H1 (cell line): ENCODE data around the gene ERO1B. TPM values are rescaled to one million over a fixed set of nuclear protein-coding genes. Genes with fewer than 3 reads are reported as not detected.

Source experiments
- CTCF ChIA-PET: fragments of 300-600 bp; sonication (Branson Sonifier 250); formaldehyde crosslinking; loops from one replicate; lab custom pipeline; 2021; ENCODE audit not compliant: partially characterized antibody; lab: Charles Lee
- POLR2A ChIA-PET: fragments of 300-600 bp; sonication (Branson Sonifier 250); formaldehyde crosslinking; loops from one replicate; lab custom pipeline; 2021; ENCODE audit warnings: inconsistent platforms; ENCODE audit not compliant: partially characterized antibody; lab: Charles Lee
- DNase-seq, 2 experiments: peaks; one replicate each; pipeline versions ENCODE4 v3.0.0 to v3.0.0-alpha.2; 2010 to 2022; ENCODE audit warnings: low spot score in 2 of 2, low read depth in 1 of 2, mixed read lengths in 1 of 2
- FAIRE-seq: peaks from 2 replicates; lab custom pipeline; 2011; peaks lifted over from hg19 to GRCh38; lab: Jason Lieb, UNC
- H2AFZ ChIP-seq: 2 replicates; pipeline ENCODE4 v1.8.1; 2012; ENCODE audit warnings: low read length, inconsistent platforms
- H2AK5ac ChIP-seq: 2 replicates; pipeline ENCODE4 v1.6.1; 2013; ENCODE audit warnings: low read depth, low read length
- H2BK120ac ChIP-seq: replicated peaks from 2 replicates; pipeline ENCODE3; 2013; ENCODE audit warnings: low read depth, low read length, inconsistent platforms
- H2BK12ac ChIP-seq: 2 replicates; pipeline ENCODE4 v1.6.1; 2013; ENCODE audit warnings: low read depth, low read length
- H2BK15ac ChIP-seq: 2 replicates; pipeline ENCODE4 v1.6.1; 2013; ENCODE audit warnings: low read length
- H2BK20ac ChIP-seq: 2 replicates; pipeline ENCODE4 v1.6.1; 2013; ENCODE audit warnings: low read length
- H2BK5ac ChIP-seq: 2 replicates; pipeline ENCODE4 v1.6.1; 2013; ENCODE audit warnings: low read depth, low read length
- H3K14ac ChIP-seq: 2 replicates; pipeline ENCODE4 v1.6.1; 2013; ENCODE audit warnings: inconsistent platforms; ENCODE audit not compliant: insufficient read length
- H3K18ac ChIP-seq: 2 replicates; pipeline ENCODE4 v1.6.1; 2013; ENCODE audit warnings: low read length; ENCODE audit errors: extremely low read depth
- H3K23ac ChIP-seq: 2 replicates; pipeline ENCODE4 v1.6.1; 2013; ENCODE audit warnings: inconsistent platforms; ENCODE audit not compliant: insufficient read length
- H3K23me2 ChIP-seq: 2 replicates; pipeline ENCODE4 v1.6.1; 2013; ENCODE audit warnings: low read depth, low read length
- H3K27ac ChIP-seq: 2 replicates; pipeline ENCODE4 v1.6.1; 2011; ENCODE audit warnings: low read depth, low read length, inconsistent platforms
- H3K27me3 ChIP-seq, 4 experiments: replicated peaks in 1 of 4; 1 replicate in 1 of 4; 2 replicates in 3 of 4; pipeline versions ENCODE4 v1.6.1 to v1.8.1; 2011 to 2013; ENCODE audit warnings: low read length in 3 of 4, mild to moderate bottlenecking in 3 of 4, inconsistent platforms in 2 of 4, mixed read lengths in 2 of 4, moderate library complexity in 1 of 4; ENCODE audit not compliant: control insufficient read depth in 3 of 4, insufficient read depth in 3 of 4; ENCODE audit errors: extremely low read depth in 1 of 4
- H3K36me3 ChIP-seq, 4 experiments: 2 replicates each; pipeline versions ENCODE4 v1.6.1 to v1.8.1; 2011 to 2013; ENCODE audit warnings: mild to moderate bottlenecking in 4 of 4, low read length in 3 of 4, moderate library complexity in 2 of 4, control low read depth in 1 of 4, inconsistent platforms in 1 of 4; ENCODE audit not compliant: insufficient read depth in 4 of 4, control insufficient read depth in 2 of 4
- H3K4ac ChIP-seq: replicated peaks from 2 replicates; pipeline ENCODE3; 2013; ENCODE audit warnings: low read length, low read depth, mixed read lengths, inconsistent platforms; ENCODE audit not compliant: insufficient read length
- H3K4me1 ChIP-seq, 4 experiments: replicated peaks in 1 of 4; 1 replicate in 1 of 4; 2 replicates in 3 of 4; pipeline versions ENCODE4 v1.6.1 to v1.8.1; 2011 to 2013; ENCODE audit warnings: low read length in 3 of 4, inconsistent platforms in 2 of 4, mixed read lengths in 1 of 4; ENCODE audit not compliant: insufficient read depth in 4 of 4, control insufficient read depth in 3 of 4
- H3K4me2 ChIP-seq, 2 experiments: 2 replicates each; pipeline versions ENCODE4 v1.6.1 to v1.8.1; 2011 to 2013; ENCODE audit warnings: low read depth in 2 of 2, low read length in 2 of 2, control low read depth in 1 of 2, inconsistent platforms in 1 of 2, mild to moderate bottlenecking in 1 of 2; ENCODE audit not compliant: insufficient read depth in 1 of 2
- H3K4me3 ChIP-seq, 4 experiments: fragments of 200-600, 300-600 bp in 1 of 4; sonication (generic), shearing (Covaris generic), sonication (Bioruptor Twin) in 1 of 4; 2 replicates each; pipeline versions ENCODE4 v1.5.1 to v1.8.1; 2011 to 2016; ENCODE audit warnings: low read length in 4 of 4, low read depth in 3 of 4, control low read depth in 2 of 4, inconsistent platforms in 2 of 4, mild to moderate bottlenecking in 2 of 4, mixed read lengths in 1 of 4, moderate library complexity in 1 of 4; ENCODE audit not compliant: insufficient read depth in 2 of 4; ENCODE audit errors: extremely low read depth in 1 of 4
- H3K56ac ChIP-seq: replicated peaks from 2 replicates; pipeline ENCODE3; 2013; ENCODE audit warnings: low read depth, mild to moderate bottlenecking, mixed read lengths, low read length, inconsistent platforms; ENCODE audit not compliant: insufficient read length
- H3K79me1 ChIP-seq: 2 replicates; pipeline ENCODE4 v1.6.1; 2013; ENCODE audit warnings: low read depth, low read length, control low read depth
- H3K79me2 ChIP-seq, 2 experiments: 2 replicates each; pipeline versions ENCODE4 v1.6.1 to v1.8.1; 2012 to 2013; ENCODE audit warnings: low read length in 2 of 2, mild to moderate bottlenecking in 2 of 2, inconsistent platforms in 1 of 2; ENCODE audit not compliant: insufficient read depth in 2 of 2, control insufficient read depth in 1 of 2
- H3K9ac ChIP-seq, 4 experiments: replicated peaks in 1 of 4; 1 replicate in 1 of 4; 2 replicates in 3 of 4; pipeline versions ENCODE4 v1.6.1 to v1.8.1; 2011 to 2013; ENCODE audit warnings: low read depth in 3 of 4, low read length in 3 of 4, control low read depth in 2 of 4, mild to moderate bottlenecking in 2 of 4, moderate library complexity in 2 of 4, inconsistent platforms in 1 of 4; ENCODE audit errors: extremely low read depth in 1 of 4
- H3K9me3 ChIP-seq, 2 experiments: 2 replicates each; pipeline versions ENCODE4 v1.6.1 to v1.8.1; 2012 to 2013; ENCODE audit warnings: mild to moderate bottlenecking in 2 of 2, moderate library complexity in 2 of 2, control low read depth in 1 of 2, inconsistent platforms in 1 of 2, low read depth in 1 of 2, low read length in 1 of 2, mixed read lengths in 1 of 2; ENCODE audit not compliant: insufficient read depth in 2 of 2
- H4K20me1 ChIP-seq, 2 experiments: replicated peaks in 1 of 2; 2 replicates each; pipeline versions ENCODE3 to v1.8.1; 2011 to 2013; ENCODE audit warnings: inconsistent platforms in 2 of 2, low read length in 2 of 2, mild to moderate bottlenecking in 1 of 2; ENCODE audit not compliant: insufficient read depth in 2 of 2, control insufficient read depth in 1 of 2
- H4K5ac ChIP-seq: 2 replicates; pipeline ENCODE4 v1.6.1; 2013; ENCODE audit warnings: low read length, low read depth, mixed read lengths, inconsistent platforms; ENCODE audit not compliant: insufficient read length
- H4K8ac ChIP-seq: 2 replicates; pipeline ENCODE4 v1.8.0; 2013; ENCODE audit warnings: mild to moderate bottlenecking, moderate library complexity, low read length, inconsistent platforms; ENCODE audit not compliant: insufficient read depth; ENCODE audit errors: extremely low read depth
- H4K91ac ChIP-seq: replicated peaks from 2 replicates; pipeline ENCODE3; 2013; ENCODE audit warnings: low read length, mixed read lengths, inconsistent platforms; ENCODE audit not compliant: insufficient read length
- CBX8 ChIP-seq: fragments of 300-800, 300-1000 bp; sonication (generic); IDR thresholded peaks from 2 replicates; pipeline ENCODE4 v1.7.1; 2016; ENCODE audit warnings: low read depth, low read length, borderline replicate concordance
- SAP30 ChIP-seq: fragments of 300-600 bp; sonication (generic); IDR thresholded peaks from 2 replicates; pipeline ENCODE4 v1.7.1; 2012; ENCODE audit warnings: low read length, moderate library complexity, mild to moderate bottlenecking, inconsistent platforms; ENCODE audit not compliant: insufficient read depth, insufficient replicate concordance
- SIRT6 ChIP-seq: IDR thresholded peaks from one replicate; pipeline ENCODE4 v1.7.1; 2012; ENCODE audit warnings: low read length, inconsistent platforms
- TCF12 ChIP-seq: IDR thresholded peaks from 2 replicates; pipeline ENCODE4 v1.6.1; 2011; ENCODE audit warnings: low read depth, mild to moderate bottlenecking, low read length
- TEAD4 ChIP-seq: IDR thresholded peaks from 2 replicates; pipeline ENCODE4 v1.6.1; 2012; ENCODE audit warnings: low read depth, low read length, inconsistent platforms, mixed read lengths
- WGBS, 2 experiments: shearing (Covaris generic) in 1 of 2; methylation state at CpG; one replicate each; pipeline versions ENCODE4 v1.1.6 to v1.1.7; 2013 to 2015; ENCODE audit warnings: low lambda C conversion rate in 2 of 2, mixed read lengths in 2 of 2, inconsistent platforms in 1 of 2, low coverage in 1 of 2, missing lambda C conversion rate in 1 of 2; ENCODE audit not compliant: insufficient replicate concordance in 2 of 2, insufficient coverage in 1 of 2, insufficient read length in 1 of 2; ENCODE audit errors: extremely low coverage in 1 of 2, missing lambda C conversion rate in 1 of 2; 5-methylcytosine and 5-hydroxymethylcytosine counted together
- polyA plus RNA-seq, 7 experiments: library from polyadenylated mRNA; depleted of rRNA in 3 of 7; stranded (reverse) in 5 of 7; unstranded in 2 of 7; fragments of >200 nt in 5 of 7; fragments of 200-250 nt in 2 of 7; gene quantifications; 1 replicate in 5 of 7; 2 replicates in 1 of 7; 4 replicates in 1 of 7; pipeline versions ENCODE4 v1.2.1 to v1.2.3, GENCODE V29; 2011 to 2013; ENCODE audit warnings: missing spikeins in 2 of 7, mixed read lengths in 2 of 7
- total RNA-seq: library from RNA; stranded (reverse); fragmentation: NEBNext Ultra II Directional; extraction: Animal tissue kit (Norgen Biotek cat#: 25700); gene quantifications from 2 replicates; pipeline ENCODE4 v1.2.1, GENCODE V29; 2021
- TF ChIP-seq, protein P1 (sequence below): IDR thresholded peaks from 2 replicates; pipeline ENCODE4 v1.6.1; 2012; ENCODE audit warnings: low read length, inconsistent platforms

The ERO1B gene
- total and polyA plus RNA-seq, 2 of the 8 experiments (the other 6 are each of a cell fraction or from before 2014, with no cell fraction given): 0.74 to 5.6 TPM

- WGBS, 2 experiments: 94% methylated on average over 5 of the region's 5 CpGs; no CpG with 5 or more reads in 1 of the 2 experiments
- POLR2A ChIA-PET: no interaction called here
- TF ChIP-seq TEAD4 (no peak), CBX8 (no peak), SIRT6 (no peak), TCF12 (no peak), SAP30 (no peak)
- TF ChIP-seq, protein P1, sequence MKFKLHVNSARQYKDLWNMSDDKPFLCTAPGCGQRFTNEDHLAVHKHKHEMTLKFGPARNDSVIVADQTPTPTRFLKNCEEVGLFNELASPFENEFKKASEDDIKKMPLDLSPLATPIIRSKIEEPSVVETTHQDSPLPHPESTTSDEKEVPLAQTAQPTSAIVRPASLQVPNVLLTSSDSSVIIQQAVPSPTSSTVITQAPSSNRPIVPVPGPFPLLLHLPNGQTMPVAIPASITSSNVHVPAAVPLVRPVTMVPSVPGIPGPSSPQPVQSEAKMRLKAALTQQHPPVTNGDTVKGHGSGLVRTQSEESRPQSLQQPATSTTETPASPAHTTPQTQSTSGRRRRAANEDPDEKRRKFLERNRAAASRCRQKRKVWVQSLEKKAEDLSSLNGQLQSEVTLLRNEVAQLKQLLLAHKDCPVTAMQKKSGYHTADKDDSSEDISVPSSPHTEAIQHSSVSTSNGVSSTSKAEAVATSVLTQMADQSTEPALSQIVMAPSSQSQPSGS: no peak
These were observed 27.1 kb upstream of the ERO1B start for GRCh38 chr1:236308827-236309226.

More at GRCh38 chr1:236308827-236309226, 27.1 kb upstream of the ERO1B start:
- Histone ChIP-seq H3K79me1 (no peaks in the 10 kb centered on the region), H4K5ac (no peak overlapping the region), H2BK20ac (no peak overlapping the region), H3K23ac (no peak overlapping the region), H4K8ac (no peak overlapping the region), H3K79me2 (no peaks in the 10 kb centered on the region), H3K4me3 (no peak overlapping the region), H2BK120ac (no peak overlapping the region), H3K9ac (no peak overlapping the region), H3K36me3 (no peaks in the 10 kb centered on the region), H3K56ac (no peak overlapping the region), H3K18ac (no peak overlapping the region), H3K9me3 (no peaks in the 10 kb centered on the region), H4K91ac (no peak overlapping the region), H2AFZ (no peak overlapping the region), H4K20me1 (no peaks in the 10 kb centered on the region), H3K4me2 (no peak overlapping the region), H3K4ac (no peak overlapping the region), H3K14ac (no peak overlapping the region), H3K4me1 (peaks cover 0 to 3% (median 0%) of the 10 kb centered on the region in 4 experiments; a peak in 1 of 7 replicates), H2BK15ac (no peak overlapping the region), H3K27me3 (no peaks in the 10 kb centered on the region), H2BK12ac (no peak overlapping the region), H3K27ac (no peak overlapping the region), H3K23me2 (no peaks in the 10 kb centered on the region), H2AK5ac (no peak overlapping the region), H2BK5ac (no peak overlapping the region)
- DNase-seq (no peak), FAIRE-seq (no peak)
- CTCF ChIA-PET: interaction anchor here (0.7 kb wide), 1 partner anchor 25 kb away, joined by 3 read pairs; no protein-coding TSS in a partner anchor
